ENCODE results near the gene HVCN1. TPM values are rescaled to one million over a fixed set of nuclear protein-coding genes. Genes with fewer than 3 reads are reported as not detected.
A peak's percentile ranks its signal among the peaks of the same experiment; 100 is the strongest.
"Not testable (repeated sequence)": the region's sequence is repeated elsewhere in the genome, so short reads cannot be mapped to it uniquely, and the experiment has no call there.

HVCN1 gene
- total RNA-seq = 1 to 10 TPM; 2.6 to 3.1 TPM

- CTCF ChIA-PET = interaction anchor here (1.3 kb wide), 1 partner anchor 9 kb away, joined by 3 read pairs; no protein-coding TSS in a partner anchor
- DNase-seq = no peak
These were observed at the start of gene HVCN1 for GRCh38 chr12:110688446-110689280. Gene HVCN1 (minus strand): TSS chr12:110689115. CDS start chr12:110683245, 5,870 bp downstream.

GRCh38 chr12:110737532-110737931, 48.6 kb upstream of the HVCN1 start:
- Mint-ChIP-seq H3K36me3 (ENCODE audit: low read depth) (peaks cover 64% of the 10 kb centered on the region), H3K9me3 (no peaks in the 10 kb centered on the region), H3K4me1 (ENCODE audit: low read depth) (peaks cover 74% of the 10 kb centered on the region), H3K27me3 (ENCODE audit: low read depth) (no peaks in the 10 kb centered on the region), H3K4me3 (peak overlapping the region; percentile 73), H3K27ac (peak overlapping the region; percentile 73)
- no peak for DNase-seq
- CTCF ChIA-PET = no interaction called here
- intact Hi-C loops (cut with micrococcal nuclease) = no loop called here

More at GRCh38 chr12:110688446-110689280, at the start of gene HVCN1:
- H3K27me3 Mint-ChIP-seq (ENCODE audit: low read depth) = no peaks in the 10 kb centered on the region
- H3K4me1 Mint-ChIP-seq (ENCODE audit: low read depth) = peaks cover 41% of the 10 kb centered on the region
- peak within 1 kb of the TSS; percentile 80 for H3K4me3 Mint-ChIP-seq
- H3K36me3 Mint-ChIP-seq (ENCODE audit: low read depth) = no peaks in the 10 kb centered on the region
- peak within 1 kb of the TSS; percentile 39 for H3K27ac Mint-ChIP-seq
- intact Hi-C loops (cut with micrococcal nuclease) = loop anchor here (2.0 kb wide), 3 partner anchors 18 to 70 kb away; no protein-coding TSS in a partner anchor
- H3K9me3 Mint-ChIP-seq = no peaks in the 10 kb centered on the region

GRCh38 chr12:110737016-110737415, 48.1 kb upstream of the HVCN1 start:
- CTCF ChIA-PET; intact Hi-C loops (cut with micrococcal nuclease); H3K27me3 Mint-ChIP-seq (ENCODE audit: low read depth); H3K4me3 Mint-ChIP-seq; H3K9me3 Mint-ChIP-seq; DNase-seq: not testable (repeated sequence)
- H3K27ac Mint-ChIP-seq = peak overlapping the region; percentile 73
- H3K36me3 Mint-ChIP-seq (ENCODE audit: low read depth) = peaks cover 67% of the 10 kb centered on the region
- H3K4me1 Mint-ChIP-seq (ENCODE audit: low read depth) = peaks cover 78% of the 10 kb centered on the region

- no peak for DNase-seq
- Mint-ChIP-seq H3K27me3 (ENCODE audit: low read depth) (no peaks in the 10 kb centered on the region), H3K4me3 (peak overlapping the region; percentile 20), H3K36me3 (ENCODE audit: low read depth) (peaks cover 61% of the 10 kb centered on the region), H3K9me3 (no peaks in the 10 kb centered on the region), H3K4me1 (ENCODE audit: low read depth) (peaks cover 83% of the 10 kb centered on the region), H3K27ac (peak overlapping the region; percentile 39)
- CTCF ChIA-PET = interaction anchor here (1.3 kb wide), 1 partner anchor 154 kb away, joined by 5 read pairs; no protein-coding TSS in a partner anchor
- intact Hi-C loops (cut with micrococcal nuclease) = no loop called here
These were observed 45.0 kb upstream of the HVCN1 start for GRCh38 chr12:110733900-110734299.

- CTCF ChIA-PET = interaction anchor here (0.6 to 1.3 kb wide), 4 partner anchors 83 to 738 kb away, joined by 3 to 7 read pairs (median 4); no protein-coding TSS in a partner anchor
- Mint-ChIP-seq H3K27me3 (ENCODE audit: low read depth) (no peaks in the 10 kb centered on the region), H3K4me1 (ENCODE audit: low read depth) (peaks cover 82% of the 10 kb centered on the region), H3K4me3 (no peak overlapping the region), H3K9me3 (no peaks in the 10 kb centered on the region), H3K36me3 (ENCODE audit: low read depth) (peaks cover 61% of the 10 kb centered on the region), H3K27ac (peak overlapping the region; percentile 61)
- DNase-seq = no peak
- intact Hi-C loops (cut with micrococcal nuclease) = no loop called here
These were observed 44.3 kb upstream of the HVCN1 start for GRCh38 chr12:110733089-110733715.

GRCh38 chr12:110732572-110732971, 43.7 kb upstream of the HVCN1 start:
- intact Hi-C loops (cut with micrococcal nuclease) = no loop called here
- Mint-ChIP-seq H3K4me1 (ENCODE audit: low read depth) (peaks cover 80% of the 10 kb centered on the region), H3K9me3 (no peaks in the 10 kb centered on the region), H3K27me3 (ENCODE audit: low read depth) (no peaks in the 10 kb centered on the region), H3K27ac (no peak overlapping the region), H3K4me3 (no peak overlapping the region), H3K36me3 (ENCODE audit: low read depth) (peaks cover 61% of the 10 kb centered on the region)
- CTCF ChIA-PET = interaction anchor here (0.6 to 1.3 kb wide), 4 partner anchors 83 to 739 kb away, joined by 3 to 7 read pairs (median 4); no protein-coding TSS in a partner anchor
- DNase-seq = no peak

- Mint-ChIP-seq H3K4me1 (ENCODE audit: low read depth) (peaks cover 78% of the 10 kb centered on the region), H3K36me3 (ENCODE audit: low read depth) (peaks cover 62% of the 10 kb centered on the region), H3K27me3 (ENCODE audit: low read depth) (no peaks in the 10 kb centered on the region), H3K4me3 (no peak overlapping the region), H3K27ac (peak overlapping the region; percentile 63), H3K9me3 (no peaks in the 10 kb centered on the region)
- DNase-seq = no peak
- intact Hi-C loops (cut with micrococcal nuclease) = no loop called here
- CTCF ChIA-PET = interaction anchor here (1.2 to 1.4 kb wide), 3 partner anchors 9 to 96 kb away, joined by 3 to 8 read pairs (median 6); no protein-coding TSS in a partner anchor
These were observed 42.6 kb upstream of the HVCN1 start for GRCh38 chr12:110731479-110731878.

- H3K4me1 Mint-ChIP-seq (ENCODE audit: low read depth) = peaks cover 70% of the 10 kb centered on the region
- H3K9me3 Mint-ChIP-seq = no peaks in the 10 kb centered on the region
- H3K4me3 Mint-ChIP-seq = no peak overlapping the region
- intact Hi-C loops (cut with micrococcal nuclease) = no loop called here
- peak overlapping the region; percentile 59 for H3K27ac Mint-ChIP-seq
- DNase-seq = no peak
- H3K36me3 Mint-ChIP-seq (ENCODE audit: low read depth) = peaks cover 67% of the 10 kb centered on the region
- no peaks in the 10 kb centered on the region for H3K27me3 Mint-ChIP-seq (ENCODE audit: low read depth)
- CTCF ChIA-PET = interaction anchor here (1.0 kb wide), 1 partner anchor 11 kb away, joined by 3 read pairs; no protein-coding TSS in a partner anchor
These were observed 39.7 kb upstream of the HVCN1 start for GRCh38 chr12:110728628-110729027.

GRCh38 chr12:110726708-110727369, 37.9 kb upstream of the HVCN1 start:
- no peak overlapping the region for H3K4me3 Mint-ChIP-seq
- H3K27me3 Mint-ChIP-seq (ENCODE audit: low read depth) = no peaks in the 10 kb centered on the region
- no peaks in the 10 kb centered on the region for H3K9me3 Mint-ChIP-seq
- intact Hi-C loops (cut with micrococcal nuclease) = no loop called here
- CTCF ChIA-PET = interaction anchor here (1.1 to 1.2 kb wide), 2 partner anchors 9 to 13 kb away, joined by 3 to 4 read pairs; no protein-coding TSS in a partner anchor
- peaks cover 64% of the 10 kb centered on the region for H3K36me3 Mint-ChIP-seq (ENCODE audit: low read depth)
- peaks cover 53% of the 10 kb centered on the region for H3K4me1 Mint-ChIP-seq (ENCODE audit: low read depth)
- H3K27ac Mint-ChIP-seq = peak overlapping the region; percentile 72
- DNase-seq = no peak

- CTCF ChIA-PET = no interaction called here
- H3K27me3 Mint-ChIP-seq (ENCODE audit: low read depth) = no peaks in the 10 kb centered on the region
- no peak for DNase-seq
- no peaks in the 10 kb centered on the region for H3K9me3 Mint-ChIP-seq
- peaks cover 46% of the 10 kb centered on the region for H3K4me1 Mint-ChIP-seq (ENCODE audit: low read depth)
- H3K4me3 Mint-ChIP-seq = no peak overlapping the region
- peaks cover 67% of the 10 kb centered on the region for H3K36me3 Mint-ChIP-seq (ENCODE audit: low read depth)
- peak overlapping the region; percentile 39 for H3K27ac Mint-ChIP-seq
- intact Hi-C loops (cut with micrococcal nuclease) = no loop called here
These were observed 37.1 kb upstream of the HVCN1 start for GRCh38 chr12:110726028-110726427.

- intact Hi-C loops (cut with micrococcal nuclease) = no loop called here
- no peaks in the 10 kb centered on the region for H3K9me3 Mint-ChIP-seq
- peaks cover 71% of the 10 kb centered on the region for H3K36me3 Mint-ChIP-seq (ENCODE audit: low read depth)
- no peak overlapping the region for H3K4me3 Mint-ChIP-seq
- CTCF ChIA-PET = no interaction called here
- peaks cover 44% of the 10 kb centered on the region for H3K4me1 Mint-ChIP-seq (ENCODE audit: low read depth)
- DNase-seq = no peak
- H3K27me3 Mint-ChIP-seq (ENCODE audit: low read depth) = no peaks in the 10 kb centered on the region
- peak overlapping the region; percentile 12 for H3K27ac Mint-ChIP-seq
These were observed 36.4 kb upstream of the HVCN1 start for GRCh38 chr12:110725267-110725666.

- Mint-ChIP-seq H3K36me3 (ENCODE audit: low read depth) (peaks cover 76% of the 10 kb centered on the region), H3K4me1 (ENCODE audit: low read depth) (peaks cover 37% of the 10 kb centered on the region)
- H3K4me3 Mint-ChIP-seq; H3K27me3 Mint-ChIP-seq (ENCODE audit: low read depth); DNase-seq; CTCF ChIA-PET; H3K27ac Mint-ChIP-seq; intact Hi-C loops (cut with micrococcal nuclease); H3K9me3 Mint-ChIP-seq: not testable (repeated sequence)
These were observed 34.0 kb upstream of the HVCN1 start for GRCh38 chr12:110722892-110723291.

Measured in activated naive CD4-positive, alpha-beta T cell treated with anti-CD3 and anti-CD28 coated beads for 36 hours (primary cell).